HepG2 (cell line): ENCODE results near the gene PRM2. TPM values are rescaled to one million over a fixed set of nuclear protein-coding genes. Genes with fewer than 3 reads are reported as not detected.

Source experiments
- CCAR2 ChIP-seq: fragments of 200-400 bp; formaldehyde crosslinking; optimal IDR thresholded peaks from 2 replicates; pipeline ENCODE3; 2018; ENCODE audit warnings: low read depth, mild to moderate bottlenecking, low read length, moderate library complexity
- CHD4 ChIP-seq: fragments of 200-600 bp; sonication (generic); IDR thresholded peaks from 2 replicates; pipeline ENCODE4 v1.7.0; 2017; ENCODE audit warnings: mild to moderate bottlenecking, low read length, borderline replicate concordance
- ELF1 ChIP-seq: sonication (generic); formaldehyde crosslinking; IDR thresholded peaks from 2 replicates; pipeline ENCODE4 v1.4.0; 2020; ENCODE audit warnings: missing genetic modification reagents
- GATA4 ChIP-seq: sonication (generic); IDR thresholded peaks from 2 replicates; pipeline ENCODE4 v1.6.1; 2016; ENCODE audit warnings: antibody characterized with exemption, low read depth, borderline replicate concordance
- IKZF4 ChIP-seq: sonication (generic); formaldehyde crosslinking; IDR thresholded peaks from 2 replicates; pipeline ENCODE4 v1.5.1; 2020; ENCODE audit warnings: borderline replicate concordance, mild to moderate bottlenecking, low read depth, missing genetic modification reagents; ENCODE audit errors: not compliant biosample characterization
- KMT2A ChIP-seq: sonication (generic); formaldehyde crosslinking; IDR thresholded peaks from 2 replicates; pipeline ENCODE4 v1.4.0; 2020; ENCODE audit warnings: missing genetic modification reagents
- NFATC3 ChIP-seq: sonication (generic); formaldehyde crosslinking; IDR thresholded peaks from 2 replicates; pipeline ENCODE4 v1.5.1; 2020; ENCODE audit warnings: mild to moderate bottlenecking, missing genetic modification reagents
- NRL ChIP-seq: sonication (generic); formaldehyde crosslinking; IDR thresholded peaks from 2 replicates; pipeline ENCODE4 v1.5.0; 2020; ENCODE audit warnings: missing genetic modification reagents, mild to moderate bottlenecking, moderate library complexity, borderline replicate concordance
- PAX8 ChIP-seq: sonication (generic); formaldehyde crosslinking; IDR thresholded peaks from 2 replicates; pipeline ENCODE4 v1.8.0; 2022; ENCODE audit warnings: mild to moderate bottlenecking, missing genetic modification reagents, borderline replicate concordance
- POLR2A ChIP-seq, 2 experiments: IDR thresholded peaks; 2 replicates each; pipeline ENCODE4 v1.6.1; 2011; ENCODE audit warnings: low read depth in 2 of 2, low read length in 2 of 2, mild to moderate bottlenecking in 1 of 2, moderate library complexity in 1 of 2; ENCODE audit not compliant: insufficient read depth in 1 of 2
- REL ChIP-seq: sonication (generic); formaldehyde crosslinking; conservative IDR thresholded peaks from 2 replicates; pipeline ENCODE4 v1.8.0; 2022; ENCODE audit warnings: mild to moderate bottlenecking, missing genetic modification reagents, moderate library complexity
- SAFB2 ChIP-seq: sonication (generic); formaldehyde crosslinking; IDR thresholded peaks from 2 replicates; pipeline ENCODE4 v1.5.1; 2020; ENCODE audit warnings: missing genetic modification reagents, low read depth, mild to moderate bottlenecking, borderline replicate concordance
- TFE3 ChIP-seq: IDR thresholded peaks from 2 replicates; pipeline ENCODE4 v1.6.1; 2016
- ZMYM4 ChIP-seq: sonication (generic); formaldehyde crosslinking; IDR thresholded peaks from 2 replicates; pipeline ENCODE4 v1.8.1; 2023; ENCODE audit warnings: mild to moderate bottlenecking, missing genetic modification reagents
- ZNF263 ChIP-seq: sonication (generic); formaldehyde crosslinking; IDR thresholded peaks from 2 replicates; pipeline ENCODE4 v1.4.0; 2020; ENCODE audit warnings: missing genetic modification reagents
- ZNF274 ChIP-seq: sonication (generic); formaldehyde crosslinking; IDR thresholded peaks from 2 replicates; pipeline ENCODE4 v1.5.1; 2020; ENCODE audit warnings: mild to moderate bottlenecking, missing genetic modification reagents
- ZNF501 ChIP-seq: sonication (generic); formaldehyde crosslinking; IDR thresholded peaks from 2 replicates; pipeline ENCODE4 v1.5.1; 2020; ENCODE audit warnings: mild to moderate bottlenecking, moderate library complexity, missing genetic modification reagents
- ZNF562 ChIP-seq: sonication (generic); formaldehyde crosslinking; IDR thresholded peaks from 2 replicates; pipeline ENCODE4 v1.8.0; 2022; ENCODE audit warnings: missing genetic modification reagents, borderline replicate concordance
- ZNF644 ChIP-seq: IDR thresholded peaks from 2 replicates; pipeline ENCODE4 v1.6.1; 2016; ENCODE audit warnings: low read depth
- ZNF776 ChIP-seq: sonication (generic); formaldehyde crosslinking; IDR thresholded peaks from 2 replicates; pipeline ENCODE4 v1.4.0; 2020; ENCODE audit warnings: mild to moderate bottlenecking, missing genetic modification reagents
- ZNF784 ChIP-seq: sonication (generic); formaldehyde crosslinking; IDR thresholded peaks from 2 replicates; pipeline ENCODE4 v1.5.1; 2020; ENCODE audit warnings: missing genetic modification reagents, mild to moderate bottlenecking, borderline replicate concordance
- polyA plus RNA-seq, 8 experiments: library from polyadenylated mRNA; depleted of rRNA in 3 of 8; stranded (reverse) in 7 of 8; unstranded in 1 of 8; fragments of >200 nt; fragmentation: Illumina TruSeq in 4 of 8; extraction: Trizol in 4 of 8; gene quantifications; 2 replicates each; pipeline versions ENCODE4 v1.2.1 to v1.2.3, GENCODE V29; 2011 to 2016; ENCODE audit warnings: low read depth in 4 of 8, missing spikeins in 1 of 8, mixed read lengths in 1 of 8; ENCODE audit not compliant: insufficient read depth in 1 of 8
- total RNA-seq, 5 experiments: library from RNA; depleted of rRNA; stranded (reverse); fragments of >200 nt; fragmentation: Illumina TruSeq; extraction: Trizol; gene quantifications; 2 replicates each; pipeline ENCODE4 v1.2.3, GENCODE V29; 2016; ENCODE audit warnings: low read depth in 1 of 5
- TF ChIP-seq, protein P1 (sequence below): sonication (generic); formaldehyde crosslinking; IDR thresholded peaks from 2 replicates; pipeline ENCODE4 v1.8.1; 2023; ENCODE audit warnings: missing genetic modification reagents, mild to moderate bottlenecking, borderline replicate concordance
- TF ChIP-seq, protein P2 (sequence below): sonication (generic); formaldehyde crosslinking; IDR thresholded peaks from 2 replicates; pipeline ENCODE4 v1.4.0; 2020; ENCODE audit warnings: missing genetic modification reagents
- TF ChIP-seq, protein P3 (sequence below): sonication (generic); formaldehyde crosslinking; IDR thresholded peaks from 2 replicates; pipeline ENCODE4 v1.8.1; 2023; ENCODE audit warnings: mild to moderate bottlenecking, moderate library complexity, missing genetic modification reagents

Gene PRM2
- total and polyA plus RNA-seq, 2 of the 13 experiments (the other 11 are each of a cell fraction or from before 2014, with no cell fraction given) = 0.54 TPM; not detected in 1

- TF ChIP-seq ZNF501 (CRISPR knock-in tag) (peak; percentile 38), ZNF274 (CRISPR knock-in tag) (no peak; the same call in 1 of the 2 replicates), IKZF4 (CRISPR knock-in tag) (peak; percentile 3), KMT2A (CRISPR knock-in tag) (peak; percentile 32; the same call in 1 of the 2 replicates), ZNF644 (peak; percentile 31; the same call in 1 of the 2 replicates), REL (CRISPR knock-in tag) (no peak), ZNF784 (CRISPR knock-in tag) (no peak), TFE3 (CRISPR knock-in tag) (peak; percentile 17; the same call in 1 of the 2 replicates), NFATC3 (no peak), NRL (CRISPR knock-in tag) (peak; percentile 90; the same call in 1 of the 2 replicates), POLR2A (IDR thresholded peaks at IDR 0.05; ENCODE audit: insufficient read depth in 1 of 2, low read depth in 2 of 2, low read length in 2 of 2) (peak in 1 of 2 experiments; percentile 56; a peak in 2 of 4 replicates), GATA4 (peak; percentile 39; the same call in 1 of the 2 replicates), SAFB2 (CRISPR knock-in tag) (no peak; the same call in 1 of the 2 replicates), CCAR2 (no peak), CHD4 (no peak), PAX8 (no peak), ZMYM4 (CRISPR knock-in tag) (peak; percentile 69; the same call in 1 of the 2 replicates), ELF1 (CRISPR knock-in tag) (0 out of 2 replicates have a peak, but pooled peaks have one; percentile 34), ZNF263 (CRISPR knock-in tag) (0 out of 2 replicates have a peak, but pooled peaks have one; percentile 28), ZNF776 (peak; percentile 25; the same call in 1 of the 2 replicates), ZNF562 (CRISPR knock-in tag) (no peak)
- TF ChIP-seq, protein P1, sequence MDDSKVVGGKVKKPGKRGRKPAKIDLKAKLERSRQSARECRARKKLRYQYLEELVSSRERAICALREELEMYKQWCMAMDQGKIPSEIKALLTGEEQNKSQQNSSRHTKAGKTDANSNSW (CRISPR knock-in tag) = no peak
- TF ChIP-seq, protein P2, sequence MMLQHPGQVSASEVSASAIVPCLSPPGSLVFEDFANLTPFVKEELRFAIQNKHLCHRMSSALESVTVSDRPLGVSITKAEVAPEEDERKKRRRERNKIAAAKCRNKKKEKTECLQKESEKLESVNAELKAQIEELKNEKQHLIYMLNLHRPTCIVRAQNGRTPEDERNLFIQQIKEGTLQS (CRISPR knock-in tag) = no peak
- TF ChIP-seq, protein P3, sequence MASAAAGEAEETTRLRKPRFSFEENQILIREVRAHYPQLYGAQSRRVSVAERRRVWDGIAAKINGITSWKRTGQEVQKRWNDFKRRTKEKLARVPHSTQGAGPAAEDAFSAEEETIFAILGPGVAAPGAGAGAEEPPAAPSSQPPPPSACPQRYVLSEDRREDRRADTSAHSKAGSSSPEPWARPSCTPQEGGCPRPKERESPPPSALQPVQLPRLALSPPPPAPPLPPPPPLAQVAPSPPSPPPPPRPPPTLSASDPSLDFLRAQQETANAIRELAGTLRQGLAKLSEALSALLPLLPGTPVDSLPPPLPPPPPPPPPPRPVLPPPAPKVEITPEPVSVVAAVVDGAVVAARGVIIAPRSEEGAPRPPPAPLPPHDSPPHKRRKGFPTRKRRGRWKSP = peak; percentile 80; the same call in 1 of the 2 replicates
These were observed 32.4 kb upstream of the PRM2 start (continued) for GRCh38 chr16:11308493-11309283.
